Muscle layer of duodenum (tissue), 2 donors: Measurements from ENCODE around the gene KLHL13.

Source experiments
- H3K27ac ChIP-seq: one replicate; pipeline ENCODE4 v1.7.0; 2013; ENCODE audit warnings: mild to moderate bottlenecking, low read length
- H3K27me3 ChIP-seq: one replicate; pipeline ENCODE4 v1.7.0; 2013; ENCODE audit warnings: low read depth, mild to moderate bottlenecking, control low read depth, low read length
- H3K36me3 ChIP-seq, 2 donors: one replicate each; pipeline ENCODE4 v1.7.0; 2013; ENCODE audit warnings: low read length in 2 of 2, control low read depth in 1 of 2, mild to moderate bottlenecking in 1 of 2; ENCODE audit not compliant: insufficient read depth in 2 of 2, control insufficient read depth in 1 of 2
- H3K4me1 ChIP-seq, 2 donors: one replicate each; pipeline ENCODE4 v1.7.0; 2013; ENCODE audit warnings: low read length in 2 of 2, mild to moderate bottlenecking in 2 of 2, control low read depth in 1 of 2, moderate library complexity in 1 of 2; ENCODE audit not compliant: insufficient read depth in 2 of 2, control insufficient read depth in 1 of 2
- H3K4me3 ChIP-seq, 2 donors: one replicate each; pipeline ENCODE4 v1.7.0; 2013; ENCODE audit warnings: low read length in 2 of 2, low read depth in 1 of 2, mild to moderate bottlenecking in 1 of 2
- H3K9me3 ChIP-seq, 2 donors: one replicate each; pipeline ENCODE4 v1.7.0; 2013; ENCODE audit warnings: low read length in 2 of 2, control low read depth in 1 of 2, mild to moderate bottlenecking in 1 of 2; ENCODE audit not compliant: control insufficient read depth in 1 of 2
- donor health status: healthy.

Gene KLHL13

DNA sequence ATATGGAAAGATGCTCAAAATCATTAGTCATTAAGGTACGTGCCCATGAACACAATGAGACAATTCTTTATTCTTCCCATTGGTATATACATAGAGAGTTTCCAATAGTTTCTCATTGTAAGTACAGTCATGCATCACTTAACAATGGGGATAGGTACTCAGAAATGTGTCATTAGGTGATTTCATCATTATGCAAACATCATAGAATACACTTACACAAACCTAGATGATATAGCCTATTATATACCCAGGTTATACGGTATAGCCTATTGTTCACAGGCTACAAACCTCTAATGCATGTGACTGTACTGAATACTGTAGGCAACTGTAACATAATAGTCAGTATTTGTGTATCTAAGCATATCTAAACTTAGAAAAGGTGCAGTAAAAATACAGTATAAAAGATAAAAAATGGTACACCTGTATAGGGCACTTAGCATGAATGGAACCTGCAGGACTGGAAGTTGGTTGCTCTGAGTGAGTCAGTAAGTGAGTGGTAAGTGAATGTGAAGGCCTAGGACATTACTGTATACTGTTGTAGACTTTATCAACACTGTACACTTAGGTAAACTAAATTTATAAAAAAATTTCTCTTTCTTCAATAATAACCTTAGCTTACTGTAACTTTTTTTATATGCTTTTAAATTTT, 49.6 kb downstream of the KLHL13 start:
- Histone ChIP-seq H3K36me3 (no peaks in the 10 kb centered on the region), H3K4me1 (no peaks in the 10 kb centered on the region), H3K9me3 (no peaks in the 10 kb centered on the region), H3K27ac (no peak overlapping the region), H3K4me3 (no peak overlapping the region), H3K27me3 (no peaks in the 10 kb centered on the region)

DNA sequence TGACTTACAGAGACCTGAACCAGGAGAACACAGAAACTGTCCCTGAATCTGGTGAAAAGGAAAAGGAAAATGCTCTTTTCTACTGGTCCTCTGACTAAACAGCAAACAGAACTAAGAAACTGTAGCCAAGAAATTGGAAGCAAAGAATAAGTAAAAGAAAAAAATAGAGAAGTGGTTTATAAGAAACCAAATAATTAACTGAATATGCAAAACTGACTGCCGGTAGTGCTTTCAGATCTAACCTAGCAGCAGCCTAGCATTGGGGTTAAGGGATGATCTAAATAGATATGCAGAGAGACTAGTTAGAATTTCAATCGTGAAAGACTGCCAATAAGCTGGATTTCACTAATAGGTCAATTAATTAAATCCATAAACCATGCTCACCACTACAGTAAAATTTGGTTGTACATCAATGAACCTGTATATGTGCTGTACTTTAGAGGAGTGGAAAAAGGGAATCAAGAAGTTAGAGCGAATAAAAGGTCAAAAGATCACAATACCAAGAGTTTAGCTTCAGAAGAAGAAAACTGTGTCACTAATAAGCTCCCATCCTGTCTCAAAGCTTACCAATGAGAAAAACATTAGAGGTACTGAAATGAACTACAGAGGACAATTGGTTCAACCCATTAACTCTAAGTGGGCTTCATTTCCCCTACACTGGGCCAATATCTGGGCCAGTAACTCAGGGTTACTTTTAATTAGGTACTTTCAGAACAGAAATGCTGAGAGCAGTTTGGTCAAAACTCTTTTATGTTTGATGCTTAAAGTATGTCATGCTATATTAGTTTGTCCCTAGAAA, 53.6 kb downstream of the KLHL13 start:
- no peaks in the 10 kb centered on the region for H3K27me3 ChIP-seq
- H3K36me3 ChIP-seq, result no peaks in the 10 kb centered on the region
- no peaks in the 10 kb centered on the region for H3K9me3 ChIP-seq
- no peak overlapping the region for H3K4me3 ChIP-seq
- no peak overlapping the region for H3K27ac ChIP-seq
- H3K4me1 ChIP-seq, result no peaks in the 10 kb centered on the region

DNA sequence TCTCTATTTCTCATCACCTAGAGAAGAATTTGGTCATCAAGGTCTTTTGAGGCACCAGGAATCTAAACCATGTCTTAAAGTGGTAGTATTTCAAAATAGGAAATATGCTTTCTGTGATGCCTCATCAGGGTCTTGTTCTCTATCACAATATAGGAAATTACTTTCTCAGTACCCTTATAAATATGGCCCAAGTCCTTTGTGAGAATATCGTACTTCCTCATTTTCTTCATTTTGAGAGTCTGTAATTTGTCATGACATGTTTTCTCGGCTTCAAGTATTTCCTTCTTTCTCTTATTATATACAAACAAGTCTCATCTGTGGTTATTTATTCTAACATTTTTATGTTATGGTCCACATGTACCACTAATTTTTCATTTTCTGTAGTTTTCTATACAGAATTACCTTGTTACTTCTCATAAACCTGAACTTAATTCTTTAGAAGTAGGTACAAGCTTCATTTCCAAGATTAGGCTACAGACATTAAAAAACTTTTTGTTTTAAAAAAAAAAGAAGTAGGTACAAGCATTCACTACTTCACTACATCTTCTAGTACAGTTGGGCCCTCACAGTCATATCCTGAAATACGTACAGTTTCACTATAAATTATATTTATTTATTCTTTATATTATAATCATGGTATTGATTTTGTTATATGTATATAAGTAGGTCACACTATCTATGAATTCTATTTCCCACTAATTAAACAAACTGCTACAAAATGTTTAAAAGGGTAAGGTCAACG, 54.4 kb downstream of the KLHL13 start:
- H3K4me3 ChIP-seq, result no peak overlapping the region
- H3K4me1 ChIP-seq, result no peaks in the 10 kb centered on the region
- no peaks in the 10 kb centered on the region for H3K36me3 ChIP-seq
- no peaks in the 10 kb centered on the region for H3K9me3 ChIP-seq
- H3K27me3 ChIP-seq, result no peaks in the 10 kb centered on the region
- H3K27ac ChIP-seq, result no peak overlapping the region

DNA sequence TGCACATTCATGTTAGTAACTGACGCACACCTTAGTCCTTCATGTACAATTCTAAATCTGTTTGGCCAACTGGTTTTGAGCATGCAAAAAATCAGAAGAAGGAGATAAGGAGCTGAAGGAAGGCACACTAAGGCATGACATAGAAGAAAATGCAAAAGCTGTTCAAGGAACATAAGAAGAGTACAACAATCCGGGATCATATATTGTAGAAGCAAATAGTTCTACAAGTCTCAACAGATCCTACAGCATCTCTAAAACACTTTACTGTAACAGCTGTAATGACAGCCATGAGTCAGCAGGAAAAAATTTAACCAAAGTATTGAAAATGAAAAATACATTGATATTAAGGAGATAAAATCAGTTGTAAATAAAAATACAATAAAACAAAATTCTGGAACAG, 57.7 kb downstream of the KLHL13 start:
- Histone ChIP-seq H3K27me3 (no peaks in the 10 kb centered on the region), H3K4me1 (no peaks in the 10 kb centered on the region), H3K4me3 (no peak overlapping the region), H3K27ac (no peak overlapping the region), H3K9me3 (no peaks in the 10 kb centered on the region), H3K36me3 (no peaks in the 10 kb centered on the region)

DNA sequence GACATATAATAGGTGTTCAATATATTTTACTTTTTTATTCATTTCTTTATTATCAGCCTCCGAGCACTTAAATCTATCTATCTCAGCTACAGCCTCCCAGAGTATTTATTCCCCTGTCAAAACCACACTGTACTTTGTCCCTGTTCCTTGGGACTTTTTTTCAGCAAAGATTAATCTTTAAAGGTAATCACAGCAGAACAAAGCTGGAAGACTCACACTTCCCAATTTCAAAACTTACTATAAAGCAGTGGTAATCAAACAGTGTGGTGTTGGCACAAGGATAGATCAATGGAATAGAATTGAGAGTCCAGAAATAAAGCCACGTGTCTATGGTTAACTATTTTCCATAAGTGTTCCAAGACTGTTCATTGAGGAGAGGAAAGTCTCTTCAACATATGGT, 59.7 kb downstream of the KLHL13 start:
- H3K4me3 ChIP-seq, result no peak overlapping the region
- H3K4me1 ChIP-seq, result no peaks in the 10 kb centered on the region
- H3K27ac ChIP-seq, result no peak overlapping the region
- H3K9me3 ChIP-seq, result no peaks in the 10 kb centered on the region
- H3K27me3 ChIP-seq, result no peaks in the 10 kb centered on the region
- no peaks in the 10 kb centered on the region for H3K36me3 ChIP-seq

DNA sequence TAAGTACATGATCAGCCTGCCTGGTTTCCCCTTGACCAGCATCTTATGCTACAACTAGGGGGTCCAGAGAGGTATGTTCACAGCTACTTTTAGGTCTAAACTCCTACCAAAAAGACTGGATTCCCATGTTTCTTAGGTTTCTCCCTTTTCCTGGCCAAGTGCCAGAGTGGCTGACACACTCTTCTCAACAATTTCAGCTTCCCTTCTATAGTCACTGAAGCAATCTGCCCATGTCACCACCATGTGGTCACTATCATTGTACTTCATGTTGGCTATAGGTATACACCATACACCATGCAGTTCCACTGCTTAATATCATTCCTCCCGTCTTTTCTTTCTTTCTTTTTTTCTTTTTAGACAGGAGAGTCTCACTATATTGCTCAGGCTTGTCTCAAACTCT, 66.9 kb downstream of the KLHL13 start:
- no peaks in the 10 kb centered on the region for H3K36me3 ChIP-seq
- H3K27me3 ChIP-seq, result no peaks in the 10 kb centered on the region
- no peak overlapping the region for H3K4me3 ChIP-seq
- H3K9me3 ChIP-seq, result no peaks in the 10 kb centered on the region
- no peaks in the 10 kb centered on the region for H3K4me1 ChIP-seq
- no peak overlapping the region for H3K27ac ChIP-seq

DNA sequence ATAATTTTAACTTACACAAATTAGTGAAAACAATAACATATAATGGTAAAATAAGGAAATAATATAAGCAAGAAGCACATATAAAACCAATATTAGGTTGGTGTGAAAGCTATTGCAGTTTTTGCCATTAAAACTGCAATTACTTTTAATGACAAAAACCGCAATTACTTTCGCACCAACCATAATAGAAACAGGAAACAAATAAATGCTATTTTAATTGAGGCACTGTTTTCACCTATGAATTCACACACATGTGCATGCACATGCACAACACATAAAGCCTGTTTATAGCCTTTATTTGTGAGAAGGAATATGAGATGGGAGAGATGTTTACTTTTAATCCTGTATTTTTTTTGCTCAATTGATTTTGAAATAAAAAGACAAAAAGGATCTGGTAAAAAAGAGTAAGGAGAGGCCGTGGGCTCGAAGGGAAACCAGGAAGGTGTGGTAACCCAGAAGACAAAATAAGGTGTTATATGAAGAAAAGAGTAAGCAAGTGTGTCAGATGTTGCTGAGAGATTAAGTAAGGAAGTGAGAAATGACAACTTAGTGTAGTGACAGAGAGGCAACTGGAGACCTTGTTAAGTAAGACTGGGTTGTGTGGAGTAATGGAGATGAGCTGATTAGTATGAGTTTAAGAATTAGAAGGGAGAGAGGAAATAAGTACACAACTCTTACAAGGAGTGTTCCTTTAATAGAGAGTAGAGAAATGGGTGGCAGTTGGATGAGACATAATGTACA, 69.0 kb downstream of the KLHL13 start:
- H3K27me3 ChIP-seq, result no peaks in the 10 kb centered on the region
- no peak overlapping the region for H3K4me3 ChIP-seq
- H3K9me3 ChIP-seq, result peaks cover 0 to 3% of the 10 kb centered on the region in 2 donors
- no peaks in the 10 kb centered on the region for H3K36me3 ChIP-seq
- H3K4me1 ChIP-seq, result no peaks in the 10 kb centered on the region
- no peak overlapping the region for H3K27ac ChIP-seq

DNA sequence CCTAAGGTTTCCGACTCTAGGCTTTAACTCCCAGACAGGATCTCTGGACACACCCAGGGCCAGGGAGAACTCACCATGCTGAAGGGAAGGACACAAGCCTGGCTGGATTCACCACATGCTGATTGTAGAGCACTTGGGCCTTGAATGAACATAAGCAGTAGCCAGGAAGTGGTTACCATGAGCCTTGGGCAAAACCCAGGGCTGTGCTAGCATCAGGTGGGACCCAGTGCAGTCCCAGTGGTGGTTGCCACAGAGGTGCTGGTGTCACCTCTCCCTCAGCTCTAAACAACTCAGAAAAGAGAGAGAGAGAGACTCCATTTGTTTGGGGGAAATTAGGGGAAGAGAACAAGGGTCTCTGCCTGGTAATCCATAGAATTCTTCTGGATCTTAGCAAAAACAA, 77.0 kb downstream of the KLHL13 start:
- Histone ChIP-seq H3K27me3 (no peaks in the 10 kb centered on the region), H3K36me3 (no peaks in the 10 kb centered on the region)

DNA sequence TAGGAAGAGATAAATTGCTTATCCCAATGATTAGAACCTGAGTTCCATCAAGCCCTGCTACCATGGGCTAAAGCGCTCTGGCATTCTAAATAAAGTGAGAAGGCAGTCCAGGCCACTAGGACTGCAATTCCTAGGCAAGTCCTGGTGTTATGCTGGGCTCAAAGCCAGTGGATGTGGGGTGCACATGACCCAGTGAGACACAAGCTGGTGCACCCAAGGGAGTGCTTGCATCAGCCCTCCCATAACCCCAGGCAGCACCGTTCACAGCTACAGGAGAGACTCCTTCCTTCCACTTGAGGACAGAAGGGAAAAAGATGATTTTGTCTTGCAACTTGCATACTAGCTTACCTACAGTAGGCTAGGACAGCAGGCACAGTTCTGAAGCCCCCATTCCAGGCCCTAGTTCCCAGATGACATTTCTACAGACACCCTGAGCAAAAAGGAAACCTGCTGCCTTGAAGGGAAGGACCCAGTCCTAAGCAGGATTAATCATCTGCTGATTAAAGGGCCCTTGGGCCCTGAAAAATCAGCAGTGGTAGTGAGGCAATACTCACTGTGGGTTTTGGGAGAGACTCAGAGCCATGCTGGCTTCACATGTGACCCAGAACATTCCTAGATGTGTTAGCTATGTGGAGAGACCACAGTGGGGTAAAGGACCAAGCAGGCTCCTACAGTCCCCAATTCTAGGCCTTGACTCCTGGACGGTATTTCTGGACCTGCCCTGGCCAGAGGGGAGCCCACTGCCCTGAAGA, 77.8 kb downstream of the KLHL13 start:
- Histone ChIP-seq H3K27ac (no peak overlapping the region), H3K27me3 (no peaks in the 10 kb centered on the region), H3K9me3 (no peaks in the 10 kb centered on the region), H3K36me3 (no peaks in the 10 kb centered on the region), H3K4me3 (no peak overlapping the region), H3K4me1 (no peaks in the 10 kb centered on the region)

More for the DNA sequence above, 77.0 kb downstream of the KLHL13 start:
- Histone ChIP-seq H3K9me3 (peaks cover 0 to 3% of the 10 kb centered on the region in 2 donors), H3K27ac (no peak overlapping the region), H3K4me1 (no peaks in the 10 kb centered on the region), H3K4me3 (no peak overlapping the region)

DNA sequence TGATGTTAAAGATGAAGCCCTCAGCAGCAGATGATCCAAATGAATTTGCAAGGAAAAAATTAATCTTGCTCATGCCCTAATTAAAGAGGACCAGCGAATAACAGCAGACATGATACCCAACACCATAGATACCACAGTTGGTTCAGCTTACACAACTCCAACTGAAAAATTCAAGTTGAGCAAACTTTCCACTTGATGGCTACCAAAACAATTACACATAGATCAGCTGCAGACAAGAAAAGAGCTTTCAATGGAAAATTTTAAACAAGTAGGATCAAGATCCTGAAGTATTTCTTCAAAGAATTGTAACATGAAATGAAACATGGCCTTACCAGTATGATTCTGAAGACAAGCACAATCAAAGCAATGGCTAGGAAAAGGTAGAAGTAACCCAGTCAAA, 90.0 kb downstream of the KLHL13 start:
- Histone ChIP-seq H3K4me1 (no peaks in the 10 kb centered on the region), H3K27me3 (no peaks in the 10 kb centered on the region), H3K27ac (no peak overlapping the region), H3K4me3 (no peak overlapping the region), H3K9me3 (no peaks in the 10 kb centered on the region), H3K36me3 (no peaks in the 10 kb centered on the region)
